ENCODE data around the gene TRMT10A. TPM values are rescaled to one million over a fixed set of nuclear protein-coding genes. Genes with fewer than 3 reads are reported as not detected.
"Not testable (repeated sequence)": the region's sequence is repeated elsewhere in the genome, so short reads cannot be mapped to it uniquely, and the experiment has no call there.

Gene TRMT10A
- total RNA-seq, 1 donor from 2014 or later = 4.2 TPM

GRCh38 chr4:99536271-99536670, 27.6 kb downstream of the TRMT10A start:
- H3K27ac ChIP-seq (replicated peaks) = peak overlapping the region; percentile 16
- H3K4me3 ChIP-seq = no peak overlapping the region
- intact Hi-C loops (cut with micrococcal nuclease) = no loop called here
- no peak for TF ChIP-seq CTCF (IDR thresholded peaks at IDR 0.05; ENCODE audit: borderline replicate concordance)
- no peaks in the 10 kb centered on the region for H3K27me3 ChIP-seq (ENCODE audit: low read depth)
- no peaks in the 10 kb centered on the region for H3K36me3 ChIP-seq
- DNase-seq = no peak
- H3K9me3 ChIP-seq (replicated peaks) = peaks cover 4% of the 10 kb centered on the region
- no peaks in the 10 kb centered on the region for H3K4me1 ChIP-seq

- H3K9me3 ChIP-seq (replicated peaks); intact Hi-C loops (cut with micrococcal nuclease); H3K36me3 ChIP-seq; H3K4me1 ChIP-seq; DNase-seq; H3K27me3 ChIP-seq (ENCODE audit: low read depth); H3K4me3 ChIP-seq: not testable (repeated sequence)
- H3K27ac ChIP-seq (replicated peaks) = peak overlapping the region; percentile 18
Observed at GRCh38 chr4:99534699-99535098, 29.1 kb downstream of the TRMT10A start.

DNA sequence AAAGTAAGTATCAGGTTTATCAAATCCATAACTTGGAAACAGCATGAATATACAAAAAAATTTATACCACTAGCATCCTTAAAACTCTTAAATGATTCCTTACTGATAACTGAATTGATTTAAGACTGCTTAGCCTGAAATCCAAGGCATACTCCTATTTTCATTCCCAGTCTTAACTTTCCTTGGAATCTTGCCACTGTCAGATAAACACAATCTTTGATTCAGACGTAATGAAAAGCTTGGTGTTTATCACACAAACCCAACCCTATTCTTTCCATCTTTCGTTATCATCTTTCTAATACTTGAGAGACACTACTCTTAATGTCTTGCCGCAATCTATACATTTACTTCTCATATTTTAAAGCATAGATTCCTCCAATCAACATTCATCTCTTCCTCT, 33.9 kb downstream of the TRMT10A start:
- Histone ChIP-seq H3K4me1 (no peaks in the 10 kb centered on the region), H3K4me3 (no peak overlapping the region), H3K27me3 (ENCODE audit: low read depth) (no peaks in the 10 kb centered on the region), H3K27ac (replicated peaks) (no peak overlapping the region), H3K9me3 (replicated peaks) (peaks cover 4% of the 10 kb centered on the region), H3K36me3 (no peaks in the 10 kb centered on the region)
- intact Hi-C loops (cut with micrococcal nuclease) = no loop called here
- no peak for TF ChIP-seq CTCF (IDR thresholded peaks at IDR 0.05; ENCODE audit: borderline replicate concordance)
- DNase-seq = no peak

GRCh38 chr4:99529228-99529627, 34.6 kb downstream of the TRMT10A start:
- Histone ChIP-seq H3K4me1 (no peaks in the 10 kb centered on the region), H3K36me3 (no peaks in the 10 kb centered on the region), H3K27me3 (ENCODE audit: low read depth) (no peaks in the 10 kb centered on the region), H3K4me3 (no peak overlapping the region), H3K9me3 (replicated peaks) (peaks cover 3% of the 10 kb centered on the region), H3K27ac (replicated peaks) (no peak overlapping the region)
- TF ChIP-seq CTCF (IDR thresholded peaks at IDR 0.05; ENCODE audit: borderline replicate concordance) = no peak
- DNase-seq = no peak
- intact Hi-C loops (cut with micrococcal nuclease) = no loop called here

DNA sequence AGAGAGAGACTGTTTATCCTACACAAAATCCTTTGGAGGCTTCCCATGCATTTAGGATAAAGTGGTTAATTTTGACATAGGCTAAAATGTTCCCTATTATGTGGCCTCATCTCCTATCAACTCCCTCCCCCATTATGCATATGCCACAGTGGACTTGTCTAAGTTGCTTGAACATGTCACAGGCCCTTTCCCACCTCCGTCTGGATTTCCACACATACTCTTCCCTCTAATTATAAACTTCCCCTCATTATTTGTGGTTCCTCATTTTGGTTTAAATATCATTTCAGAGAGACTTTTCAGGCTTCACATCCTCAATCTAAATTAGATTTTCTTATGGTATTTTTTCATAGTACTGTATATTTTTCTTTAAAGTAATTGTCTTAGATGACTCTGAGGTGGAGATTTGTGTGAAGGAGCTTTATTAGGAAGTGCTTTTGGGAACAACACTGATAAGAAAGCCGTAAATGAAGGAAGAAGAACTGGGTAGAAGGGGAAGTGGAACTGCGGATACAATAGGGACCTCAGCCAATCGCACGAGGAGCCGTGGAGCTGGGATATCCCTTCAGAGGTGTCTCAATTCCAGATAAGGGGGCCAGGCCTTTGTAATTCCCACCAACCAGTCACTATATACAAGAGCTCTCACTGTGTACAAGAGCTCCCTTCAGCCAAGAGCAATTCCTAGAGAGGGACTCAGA, 45.1 kb downstream of the TRMT10A start:
- Histone ChIP-seq H3K9me3 (replicated peaks) (no peaks in the 10 kb centered on the region), H3K36me3 (no peaks in the 10 kb centered on the region), H3K27ac (replicated peaks) (no peak overlapping the region), H3K27me3 (ENCODE audit: low read depth) (no peaks in the 10 kb centered on the region), H3K4me1 (no peaks in the 10 kb centered on the region), H3K4me3 (no peak overlapping the region)
- DNase-seq = no peak
- intact Hi-C loops (cut with micrococcal nuclease) = no loop called here
- no peak for TF ChIP-seq CTCF (IDR thresholded peaks at IDR 0.05; ENCODE audit: borderline replicate concordance)

- Histone ChIP-seq H3K27ac (replicated peaks) (no peak within 1 kb of the TSS), H3K4me1 (no peaks in the 10 kb centered on the region), H3K36me3 (no peaks in the 10 kb centered on the region), H3K9me3 (replicated peaks) (no peaks in the 10 kb centered on the region), H3K27me3 (ENCODE audit: low read depth) (no peaks in the 10 kb centered on the region), H3K4me3 (no peak within 1 kb of the TSS)
- no peak for TF ChIP-seq CTCF (IDR thresholded peaks at IDR 0.05; ENCODE audit: borderline replicate concordance)
- intact Hi-C loops (cut with micrococcal nuclease) = no loop called here
- no peak for DNase-seq
Observed at GRCh38 chr4:99510721-99511120, 53.1 kb downstream of the TRMT10A start, which contains the start of gene C4orf17. TSS of gene C4orf17 (plus strand) at chr4:99511021. CDS start at chr4:99513082, 2,061 bp downstream.
